Peyer's patch (tissue), 4 donors: Measurements from ENCODE around the gene WIPF3. TPM values are rescaled to one million over a fixed set of nuclear protein-coding genes. Genes with fewer than 3 reads are reported as not detected.
A peak's percentile ranks its signal among the peaks of the same experiment; 100 is the strongest.

Experiments used
- DNase-seq, 3 donors: peaks; one replicate each; pipeline ENCODE4 v3.0.0-alpha.2; 2017 to 2019
- H3K27ac ChIP-seq, 4 donors: fragments of 200-600 bp; sonication (generic); one replicate each; pipeline ENCODE4 v1.5.1; 2016 to 2019
- H3K27me3 ChIP-seq, 2 donors: fragments of 200-600 bp; sonication (generic); one replicate each; pipeline ENCODE4 v1.5.1; 2019
- H3K36me3 ChIP-seq, 3 donors: fragments of 200-600 bp; sonication (generic); one replicate each; pipeline ENCODE4 v1.5.1; 2016 to 2019
- H3K4me1 ChIP-seq, 4 donors: fragments of 200-600 bp; sonication (generic); one replicate each; pipeline ENCODE4 v1.5.1; 2016 to 2019
- H3K4me3 ChIP-seq, 4 donors: fragments of 200-600 bp; sonication (generic); 1 replicate in 3 of 4; 2 replicates in 1 of 4; pipeline ENCODE4 v1.5.1; 2016 to 2019; ENCODE audit warnings: mild to moderate bottlenecking in 1 of 4
- H3K9me3 ChIP-seq, 4 donors: fragments of 200-600 bp; sonication (generic); one replicate each; pipeline ENCODE4 v1.5.1; 2016 to 2019; ENCODE audit warnings: mild to moderate bottlenecking in 1 of 4
- POLR2A ChIP-seq, 2 donors: fragments of 450-650 bp; IDR thresholded peaks; one replicate each; pipeline ENCODE4 v1.5.1; 2017; ENCODE audit warnings: antibody characterized with exemption in 2 of 2, mild to moderate bottlenecking in 2 of 2, moderate library complexity in 2 of 2
- total RNA-seq, 4 donors: library from RNA; depleted of rRNA; stranded (reverse); fragments of >200 nt; gene quantifications; one replicate each; pipeline ENCODE4 v1.1.0, GENCODE V29; 2016
- TF ChIP-seq, protein P1 (sequence below), 6 experiments: fragments of 450-650 bp in 4 of 6; fragments of 200-600 bp in 2 of 6; sonication (generic) in 1 of 6; IDR thresholded peaks; one replicate each; pipeline ENCODE4 v1.5.1; 2017 to 2019; ENCODE audit warnings: antibody characterized with exemption in 6 of 6, mild to moderate bottlenecking in 3 of 6, moderate library complexity in 1 of 6

Gene WIPF3
- total RNA-seq, 4 donors from 2014 or later: 0.66 to 2.5 (median 0.83) TPM; not detected in 1

DNA sequence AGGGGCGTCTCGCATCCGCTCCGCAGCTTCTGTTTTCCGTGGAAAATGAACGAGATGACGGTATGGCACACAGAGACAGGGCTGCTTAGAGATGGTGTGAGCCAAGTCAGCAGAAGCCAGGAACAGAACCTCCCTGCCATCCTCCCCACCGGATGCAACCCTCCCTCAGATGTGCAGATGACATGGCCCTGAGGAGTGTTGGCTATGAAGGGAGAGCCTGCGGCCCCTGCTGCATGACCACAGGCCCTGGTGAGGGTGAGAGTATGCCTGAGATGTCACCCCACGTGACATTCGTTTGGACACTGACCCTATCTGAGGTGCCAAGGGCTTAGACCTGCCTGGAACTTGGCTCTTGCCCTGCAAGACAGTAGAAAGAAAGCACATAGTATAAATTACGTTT, 29.4 kb downstream of the WIPF3 start:
- Histone ChIP-seq H3K4me1 (no peaks in the 10 kb centered on the region), H3K9me3 (no peaks in the 10 kb centered on the region), H3K36me3 (no peaks in the 10 kb centered on the region), H3K27ac (no peak overlapping the region), H3K27me3 (no peaks in the 10 kb centered on the region), H3K4me3 (no peak overlapping the region)
- no peak for DNase-seq
- TF ChIP-seq, protein P1, sequence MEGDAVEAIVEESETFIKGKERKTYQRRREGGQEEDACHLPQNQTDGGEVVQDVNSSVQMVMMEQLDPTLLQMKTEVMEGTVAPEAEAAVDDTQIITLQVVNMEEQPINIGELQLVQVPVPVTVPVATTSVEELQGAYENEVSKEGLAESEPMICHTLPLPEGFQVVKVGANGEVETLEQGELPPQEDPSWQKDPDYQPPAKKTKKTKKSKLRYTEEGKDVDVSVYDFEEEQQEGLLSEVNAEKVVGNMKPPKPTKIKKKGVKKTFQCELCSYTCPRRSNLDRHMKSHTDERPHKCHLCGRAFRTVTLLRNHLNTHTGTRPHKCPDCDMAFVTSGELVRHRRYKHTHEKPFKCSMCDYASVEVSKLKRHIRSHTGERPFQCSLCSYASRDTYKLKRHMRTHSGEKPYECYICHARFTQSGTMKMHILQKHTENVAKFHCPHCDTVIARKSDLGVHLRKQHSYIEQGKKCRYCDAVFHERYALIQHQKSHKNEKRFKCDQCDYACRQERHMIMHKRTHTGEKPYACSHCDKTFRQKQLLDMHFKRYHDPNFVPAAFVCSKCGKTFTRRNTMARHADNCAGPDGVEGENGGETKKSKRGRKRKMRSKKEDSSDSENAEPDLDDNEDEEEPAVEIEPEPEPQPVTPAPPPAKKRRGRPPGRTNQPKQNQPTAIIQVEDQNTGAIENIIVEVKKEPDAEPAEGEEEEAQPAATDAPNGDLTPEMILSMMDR (IDR thresholded peaks at IDR 0.05): no peak
- no peak for TF ChIP-seq POLR2A (IDR thresholded peaks at IDR 0.05)

DNA sequence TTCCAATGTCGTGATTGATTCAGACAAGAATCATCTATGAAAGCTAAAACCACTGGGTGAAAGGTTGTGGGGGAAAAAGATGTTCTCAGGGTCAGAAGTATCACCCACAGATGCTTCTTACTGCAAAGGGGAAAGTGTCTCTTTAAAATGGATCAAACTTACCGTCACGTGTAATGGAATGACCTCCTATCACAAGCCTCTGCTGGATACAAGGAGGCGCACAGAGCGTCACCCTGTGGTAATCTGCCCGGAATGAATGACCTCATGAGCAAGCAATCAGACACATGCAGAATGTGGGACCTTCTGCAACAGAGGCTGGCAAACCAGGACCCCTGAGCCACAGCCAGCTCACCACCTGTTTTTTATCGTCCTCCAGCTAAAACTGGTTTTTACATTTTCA, 33.0 kb downstream of the WIPF3 start:
- H3K27ac ChIP-seq: no peak overlapping the region

DNA sequence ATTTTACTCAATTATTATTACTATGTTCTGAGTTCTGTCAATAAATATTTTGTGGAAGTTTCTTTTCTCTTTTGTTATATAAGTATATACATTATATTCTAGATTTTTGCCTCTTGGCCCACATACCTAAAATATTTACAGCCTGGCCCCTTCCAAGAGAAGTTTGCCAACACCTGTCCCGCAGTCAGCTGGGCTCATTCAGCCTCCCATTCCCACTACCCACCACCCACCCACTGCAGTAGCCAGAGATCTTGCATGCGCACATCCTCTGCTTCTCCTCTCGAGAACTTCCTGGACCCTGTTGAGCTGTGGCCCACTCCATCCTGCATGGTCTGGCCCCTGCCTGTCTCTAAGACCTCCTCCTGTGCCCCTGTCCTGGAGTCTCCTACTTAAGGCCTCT, 33.6 kb downstream of the WIPF3 start:
- no peak for DNase-seq
- no peak overlapping the region for H3K4me3 ChIP-seq
- H3K4me1 ChIP-seq: no peaks in the 10 kb centered on the region

More for the DNA sequence above, 33.0 kb downstream of the WIPF3 start:
- Histone ChIP-seq H3K4me3 (no peak overlapping the region), H3K4me1 (no peaks in the 10 kb centered on the region), H3K9me3 (no peaks in the 10 kb centered on the region), H3K36me3 (no peaks in the 10 kb centered on the region), H3K27me3 (no peaks in the 10 kb centered on the region)
- no peak for TF ChIP-seq POLR2A (IDR thresholded peaks at IDR 0.05)
- TF ChIP-seq, protein P1 (IDR thresholded peaks at IDR 0.05): no peak
- DNase-seq: peak in 1 of 3 donors; percentile 61

DNA sequence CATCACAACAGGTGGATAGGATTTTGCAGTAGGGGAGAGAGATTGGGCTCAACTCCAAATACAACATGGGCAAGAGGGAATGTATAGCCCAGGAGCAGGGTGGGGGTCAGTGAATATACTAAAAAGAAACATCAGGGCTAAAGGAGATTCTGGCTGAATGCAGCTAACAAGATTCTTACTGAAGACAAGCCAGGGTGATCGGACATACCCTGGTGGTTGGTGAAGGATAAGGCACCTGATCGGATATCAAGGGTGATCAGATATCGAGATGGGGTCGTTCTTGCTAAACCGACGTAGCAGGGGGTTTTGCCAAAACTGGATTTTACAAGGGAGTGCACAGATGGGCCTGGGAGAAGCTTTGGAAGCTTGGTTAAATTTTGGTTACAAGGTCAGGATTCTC, 34.4 kb downstream of the WIPF3 start:
- H3K9me3 ChIP-seq: no peaks in the 10 kb centered on the region
- no peaks in the 10 kb centered on the region for H3K27me3 ChIP-seq
- no peak for DNase-seq
- no peak overlapping the region for H3K27ac ChIP-seq
- TF ChIP-seq, protein P1 (IDR thresholded peaks at IDR 0.05): no peak
- TF ChIP-seq POLR2A (IDR thresholded peaks at IDR 0.05): no peak
- H3K4me3 ChIP-seq: no peak overlapping the region
- H3K36me3 ChIP-seq: no peaks in the 10 kb centered on the region
- H3K4me1 ChIP-seq: no peaks in the 10 kb centered on the region

More for the DNA sequence above, 33.6 kb downstream of the WIPF3 start:
- no peaks in the 10 kb centered on the region for H3K36me3 ChIP-seq
- no peaks in the 10 kb centered on the region for H3K27me3 ChIP-seq
- TF ChIP-seq, protein P1 (IDR thresholded peaks at IDR 0.05): no peak
- TF ChIP-seq POLR2A (IDR thresholded peaks at IDR 0.05): no peak
- H3K27ac ChIP-seq: no peak overlapping the region
- no peaks in the 10 kb centered on the region for H3K9me3 ChIP-seq

DNA sequence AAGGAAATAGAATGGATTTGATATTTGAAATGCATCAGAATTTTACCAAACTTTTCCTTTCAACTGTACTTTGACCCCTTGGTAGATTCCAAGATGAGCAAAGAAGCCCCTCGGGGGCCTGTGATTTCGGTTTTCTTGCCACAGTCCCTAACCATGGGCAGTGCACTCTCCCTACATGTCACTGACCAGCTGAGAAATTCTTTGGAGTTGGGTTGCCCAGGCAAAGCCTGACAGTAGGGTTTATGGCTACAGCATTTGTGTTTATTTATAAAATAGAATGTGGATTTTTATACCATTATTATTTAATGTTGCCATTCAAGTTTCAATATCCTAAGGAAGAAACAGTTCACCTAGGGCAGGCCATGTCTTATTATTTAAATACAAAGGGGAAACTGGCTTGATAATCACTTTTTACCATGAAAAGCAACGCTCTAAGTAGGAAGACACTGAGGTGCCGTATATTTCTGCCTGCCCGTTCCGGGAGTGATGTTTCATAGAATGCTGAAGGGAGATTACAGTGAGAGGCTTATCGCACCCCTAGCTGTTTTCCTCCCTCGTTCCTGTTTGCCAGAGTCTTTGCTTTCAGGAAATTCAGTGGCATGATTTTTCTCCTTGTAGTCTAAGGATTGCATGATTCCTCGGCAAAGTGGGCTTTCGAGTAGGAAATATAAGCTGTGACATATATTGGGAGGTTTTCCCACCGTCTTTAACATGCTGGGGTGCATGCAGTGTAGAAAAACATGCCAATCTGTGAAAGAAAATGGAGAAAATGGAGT, 35.8 kb downstream of the WIPF3 start:
- DNase-seq: no peak
- Histone ChIP-seq H3K36me3 (no peaks in the 10 kb centered on the region), H3K9me3 (no peaks in the 10 kb centered on the region), H3K27ac (no peak overlapping the region), H3K4me3 (no peak overlapping the region), H3K27me3 (no peaks in the 10 kb centered on the region), H3K4me1 (no peaks in the 10 kb centered on the region)
- TF ChIP-seq POLR2A (IDR thresholded peaks at IDR 0.05): no peak
- TF ChIP-seq, protein P1 (IDR thresholded peaks at IDR 0.05): no peak
